ENCODE data around the gene SHISA7. TPM values are rescaled to one million over a fixed set of nuclear protein-coding genes. Genes with fewer than 3 reads are reported as not detected.

SHISA7 gene
- total RNA-seq, 5 donors from 2014 or later (not counting 1 experiment from before 2014, with no cell fraction given): not detected

DNA sequence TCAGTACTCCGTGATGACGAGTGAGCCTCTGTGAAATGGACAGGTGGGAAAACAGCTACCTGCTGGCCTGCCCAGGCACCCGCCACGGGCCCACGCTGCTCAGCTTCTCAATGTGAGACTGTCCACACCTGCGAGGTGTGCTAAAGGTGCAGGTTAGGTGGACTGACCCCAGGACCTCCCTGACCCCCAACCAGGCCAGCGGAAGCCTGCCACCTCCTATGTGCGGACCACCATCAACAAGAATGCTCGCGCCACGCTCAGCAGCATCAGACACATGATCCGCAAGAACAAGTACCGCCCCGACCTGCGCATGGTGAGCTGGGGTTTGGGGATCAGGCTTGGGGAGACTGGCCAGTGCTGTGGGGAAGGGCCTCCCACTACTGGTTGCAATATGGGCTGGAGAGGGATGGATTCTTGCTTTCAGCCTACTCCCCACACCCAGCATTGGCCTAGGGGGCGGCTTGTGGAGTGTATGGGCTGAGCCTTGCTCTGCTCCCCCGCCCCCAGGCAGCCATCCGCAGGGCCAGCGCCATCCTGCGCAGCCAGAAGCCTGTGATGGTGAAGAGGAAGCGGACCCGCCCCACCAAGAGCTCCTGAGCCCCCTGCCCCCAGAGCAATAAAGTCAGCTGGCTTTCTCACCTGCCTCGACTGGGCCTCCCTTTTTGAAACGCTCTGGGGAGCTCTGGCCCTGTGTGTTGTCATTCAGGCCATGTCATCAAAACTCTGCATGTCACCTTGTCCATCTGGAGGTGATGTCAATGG lies 55.2 kb downstream of the SHISA7 start:
- Histone ChIP-seq H3K9me3 (no peaks in the 10 kb centered on the region), H3K27me3 (replicated peaks in 1 of 2; ENCODE audit: control insufficient read depth in 2 of 2, extremely low read depth in 1 of 2, insufficient read depth in 2 of 2, low read length in 1 of 2) (no peaks in the 10 kb centered on the region), H3K36me3 (ENCODE audit: control insufficient read depth in 2 of 2, extremely low read depth in 1 of 2, insufficient read depth in 1 of 2, low read length in 1 of 2) (peaks cover 11 to 55% of the 10 kb centered on the region in 2 donors), H3K4me1 (ENCODE audit: control insufficient read depth in 1 of 2, extremely low read depth in 1 of 2, insufficient read depth in 2 of 2, low read length in 2 of 2) (peaks cover 26 to 71% of the 10 kb centered on the region in 2 experiments), H3K27ac (ENCODE audit: low read length) (peak overlapping the region; percentile 31), H3K4me3 (ENCODE audit: control insufficient read depth in 1 of 2, extremely low read depth in 1 of 2, low read length in 1 of 2) (peak overlapping the region in 1 of 2 donors; percentile 12)
- H3K36me3 Mint-ChIP-seq: peaks cover 36% of the 10 kb centered on the region
- DNase-seq (no peak), ATAC-seq (replicated peaks in 1 of 4) (no peak)
- peaks cover 66 to 70% (median 67%) of the 10 kb centered on the region in 3 donors for H3K4me1 Mint-ChIP-seq
- ChIA-PET CTCF (no interaction called here), POLR2A (interaction anchor here (0.6 to 1.6 kb wide), 7 partner anchors 15 to 212 kb away, joined by 3 to 7 read pairs (median 3); partner anchors contain the start of genes UBE2S (in 2 of the 2), KMT5C (in 1 of the 2) and ZNF524 (in 1 of the 2))
- WGBS (ENCODE audit: insufficient coverage): 76% methylated on average over 6 of the region's 24 CpGs
- no peaks in the 10 kb centered on the region for H3K9me3 Mint-ChIP-seq
- H3K27me3 Mint-ChIP-seq: no peaks in the 10 kb centered on the region
- peak overlapping the region; percentile 78 to 98 for H3K27ac Mint-ChIP-seq
- H3K4me3 Mint-ChIP-seq: peak overlapping the region; percentile 98 to 100 (median 98)

DNA sequence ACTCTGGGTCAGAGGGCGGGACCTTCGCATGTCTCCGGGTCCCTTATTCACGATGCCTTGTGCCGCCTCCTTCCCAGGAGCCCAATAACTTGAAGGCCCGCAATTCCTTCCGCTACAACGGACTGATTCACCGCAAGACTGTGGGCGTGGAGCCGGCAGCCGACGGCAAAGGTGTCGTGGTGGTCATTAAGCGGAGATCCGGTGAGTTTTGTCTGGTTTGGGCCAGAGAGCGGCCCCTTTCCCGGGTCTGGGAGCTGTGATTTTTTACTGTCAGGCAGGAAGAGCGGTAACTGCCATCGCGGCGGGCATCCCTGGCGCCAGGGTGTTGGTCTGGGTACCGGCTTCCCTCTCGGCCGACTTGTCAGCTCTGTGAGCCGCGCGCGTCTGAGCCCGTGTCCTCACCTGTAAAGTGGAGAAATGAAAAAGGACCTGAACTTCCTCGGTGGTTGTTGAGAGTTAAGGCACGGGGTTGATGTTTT lies 56.6 kb downstream of the SHISA7 start:
- H3K27me3 Mint-ChIP-seq: no peaks in the 10 kb centered on the region
- no peak for DNase-seq
- Histone ChIP-seq H3K36me3 (ENCODE audit: control insufficient read depth in 2 of 2, extremely low read depth in 1 of 2, insufficient read depth in 1 of 2, low read length in 1 of 2) (peaks cover 11 to 49% of the 10 kb centered on the region in 2 donors), H3K27me3 (replicated peaks in 1 of 2; ENCODE audit: control insufficient read depth in 2 of 2, extremely low read depth in 1 of 2, insufficient read depth in 2 of 2, low read length in 1 of 2) (no peaks in the 10 kb centered on the region), H3K9me3 (no peaks in the 10 kb centered on the region), H3K4me1 (ENCODE audit: control insufficient read depth in 1 of 2, extremely low read depth in 1 of 2, insufficient read depth in 2 of 2, low read length in 2 of 2) (peaks cover 26 to 77% of the 10 kb centered on the region in 2 experiments), H3K27ac (ENCODE audit: low read length) (peak overlapping the region; percentile 81), H3K4me3 (ENCODE audit: control insufficient read depth in 1 of 2, extremely low read depth in 1 of 2, low read length in 1 of 2) (peak overlapping the region; percentile 97 to 99)
- H3K27ac Mint-ChIP-seq: peak overlapping the region; percentile 98 to 99
- CTCF ChIA-PET: no interaction called here
- POLR2A ChIA-PET: interaction anchor here (1.1 to 1.6 kb wide), 3 partner anchors 21 to 47 kb away, joined by 3 to 7 read pairs (median 6); partner anchors contain the start of genes UBE2S (in 2 of the 2) and KMT5C (in 1 of the 2)
- H3K4me3 Mint-ChIP-seq: peak overlapping the region; percentile 98 to 100 (median 98)
- H3K9me3 Mint-ChIP-seq: no peaks in the 10 kb centered on the region
- peaks cover 76 to 81% (median 80%) of the 10 kb centered on the region in 3 donors for H3K4me1 Mint-ChIP-seq
- ATAC-seq (replicated peaks in 1 of 4): no peak
- WGBS (ENCODE audit: insufficient coverage): 0% methylated on average over 33 of the region's 33 CpGs
- peaks cover 37% of the 10 kb centered on the region for H3K36me3 Mint-ChIP-seq

DNA sequence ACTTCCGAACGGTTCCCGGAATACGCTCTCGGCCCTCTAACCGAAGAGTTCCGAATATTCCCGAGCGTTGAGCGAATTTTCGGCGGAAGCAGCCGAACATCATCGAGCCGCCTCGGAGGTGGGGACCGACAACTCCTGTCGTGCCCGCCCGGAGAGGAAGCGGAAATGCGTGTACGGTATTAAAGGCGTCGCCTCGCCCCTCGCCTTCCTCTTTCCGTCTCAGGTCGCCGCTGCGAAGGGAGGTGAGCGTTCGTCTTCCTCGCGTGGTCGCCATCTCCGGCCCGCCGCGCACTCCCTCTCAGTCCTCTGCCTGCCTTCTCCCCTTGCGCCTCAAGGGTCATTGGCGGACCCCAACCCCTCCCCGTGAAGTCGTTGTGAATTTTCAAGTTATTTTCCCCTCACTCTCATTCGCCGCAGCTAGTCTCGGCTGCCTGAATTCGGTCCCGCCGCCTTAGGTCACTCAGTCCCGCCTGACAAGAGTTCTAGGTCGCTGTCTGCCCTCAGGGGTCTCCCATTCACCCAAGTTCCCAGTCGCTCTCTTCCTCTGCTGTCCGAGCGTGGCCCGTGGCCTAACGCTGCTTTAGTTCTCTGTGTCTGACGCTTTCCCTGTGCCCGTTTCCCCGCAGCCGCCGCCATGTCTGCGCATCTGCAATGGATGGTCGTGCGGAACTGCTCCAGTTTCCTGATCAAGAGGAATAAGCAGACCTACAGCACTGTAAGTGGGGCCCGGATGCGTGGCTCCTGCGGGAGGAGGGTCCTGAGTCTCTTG lies 57.2 kb downstream of the SHISA7 start, which contains the start of gene RPL28:
TSS of gene RPL28 (plus strand) at position 209 of the 769 bp plus-strand sequence. CDS start at position 635, 426 bp downstream.
- peak; percentile 80 to 83 (median 81) for ATAC-seq (replicated peaks in 1 of 4)
- Histone ChIP-seq H3K27me3 (replicated peaks in 1 of 2; ENCODE audit: control insufficient read depth in 2 of 2, extremely low read depth in 1 of 2, insufficient read depth in 2 of 2, low read length in 1 of 2) (no peaks in the 10 kb centered on the region), H3K4me3 (ENCODE audit: control insufficient read depth in 1 of 2, extremely low read depth in 1 of 2, low read length in 1 of 2) (peak within 1 kb of the TSS; percentile 97 to 99), H3K4me1 (ENCODE audit: control insufficient read depth in 1 of 2, extremely low read depth in 1 of 2, insufficient read depth in 2 of 2, low read length in 2 of 2) (peaks cover 26 to 71% of the 10 kb centered on the region in 2 experiments), H3K27ac (ENCODE audit: low read length) (peak within 1 kb of the TSS; percentile 81), H3K9me3 (no peaks in the 10 kb centered on the region), H3K36me3 (ENCODE audit: control insufficient read depth in 2 of 2, extremely low read depth in 1 of 2, insufficient read depth in 1 of 2, low read length in 1 of 2) (peaks cover 8 to 45% of the 10 kb centered on the region in 2 donors)
- H3K27me3 Mint-ChIP-seq: no peaks in the 10 kb centered on the region
- no peaks in the 10 kb centered on the region for H3K9me3 Mint-ChIP-seq
- peaks cover 39% of the 10 kb centered on the region for H3K36me3 Mint-ChIP-seq
- peak within 1 kb of the TSS; percentile 98 to 100 (median 98) for H3K4me3 Mint-ChIP-seq
- CTCF ChIA-PET: no interaction called here
- H3K4me1 Mint-ChIP-seq: peaks cover 73 to 81% (median 78%) of the 10 kb centered on the region in 3 donors
- peak; percentile 94 to 100 (median 98) for DNase-seq
- H3K27ac Mint-ChIP-seq: peak within 1 kb of the TSS; percentile 98 to 99
- under 1% methylated on average over 68 of the region's 68 CpGs for WGBS (ENCODE audit: insufficient coverage)
- POLR2A ChIA-PET: no interaction called here

DNA sequence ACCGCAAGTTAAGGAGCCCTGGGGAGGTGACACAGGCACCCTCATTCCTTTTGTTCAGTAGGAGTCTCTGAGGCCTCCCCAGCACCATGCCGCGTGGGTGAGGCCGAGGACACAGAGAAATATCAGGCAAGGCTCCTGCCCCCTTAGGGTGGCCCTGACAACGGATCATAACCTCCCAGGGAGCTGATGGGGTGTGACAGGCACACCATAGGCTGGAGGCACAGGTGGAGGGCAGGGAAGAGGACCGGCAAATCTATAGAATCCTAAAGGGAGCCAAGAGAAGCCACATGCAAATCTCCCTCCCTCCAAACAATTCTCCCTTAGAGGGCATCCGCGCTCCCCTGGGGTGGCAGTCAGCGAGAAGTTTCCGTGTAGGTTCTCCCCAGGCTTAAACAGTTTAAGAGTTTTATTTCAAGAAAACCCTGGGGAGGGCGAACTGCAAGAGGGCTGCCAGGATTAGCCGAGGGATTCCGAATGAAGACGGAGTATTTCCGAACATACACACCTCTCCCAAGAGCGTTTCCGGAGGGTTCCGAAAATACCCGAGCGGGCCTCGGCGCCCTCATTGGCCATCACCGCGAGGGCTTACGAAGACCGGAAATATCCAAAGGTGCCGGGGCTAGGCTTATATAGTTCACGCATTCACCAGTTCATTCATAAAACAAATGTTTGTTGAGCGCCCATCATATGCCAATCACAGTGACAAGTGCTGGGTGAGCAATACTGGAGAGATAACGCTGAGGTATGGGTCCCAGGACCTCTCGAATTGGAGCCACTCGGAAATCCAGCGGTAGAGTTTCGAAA lies 58.0 kb downstream of the SHISA7 start:
- H3K9me3 ChIP-seq: no peaks in the 10 kb centered on the region
- DNase-seq (peak; percentile 90 to 99 (median 96)), ATAC-seq (replicated peaks in 1 of 4) (peak; percentile 79 to 86 (median 82))
- ChIA-PET CTCF (interaction anchor here in 1 of 2 donors (2.1 kb wide), 1 partner anchor 46 kb away, joined by 9 read pairs; the partner anchor contains the start of gene KMT5C), POLR2A (interaction anchor here (0.5 to 0.6 kb wide), 3 partner anchors 23 to 91 kb away, joined by 3 to 4 read pairs (median 4); partner anchors contain the start of genes KMT5C (in 1 of the 2), UBE2S (in 1 of the 2) and ZNF628 (in 1 of the 2))
- H3K4me3 ChIP-seq (ENCODE audit: control insufficient read depth in 1 of 2, extremely low read depth in 1 of 2, low read length in 1 of 2): peak overlapping the region; percentile 97 to 99
- no peaks in the 10 kb centered on the region for H3K9me3 Mint-ChIP-seq
- H3K4me1 Mint-ChIP-seq: peaks cover 66 to 73% (median 72%) of the 10 kb centered on the region in 3 donors
- WGBS (ENCODE audit: insufficient coverage): 9% methylated on average over 27 of the region's 34 CpGs
- H3K27me3 Mint-ChIP-seq: no peaks in the 10 kb centered on the region
- H3K27me3 ChIP-seq (replicated peaks in 1 of 2; ENCODE audit: control insufficient read depth in 2 of 2, extremely low read depth in 1 of 2, insufficient read depth in 2 of 2, low read length in 1 of 2): no peaks in the 10 kb centered on the region
- peak overlapping the region; percentile 81 for H3K27ac ChIP-seq (ENCODE audit: low read length)
- peaks cover 26 to 65% of the 10 kb centered on the region in 2 experiments for H3K4me1 ChIP-seq (ENCODE audit: control insufficient read depth in 1 of 2, extremely low read depth in 1 of 2, insufficient read depth in 2 of 2, low read length in 2 of 2)
- peaks cover 35% of the 10 kb centered on the region for H3K36me3 Mint-ChIP-seq
- H3K4me3 Mint-ChIP-seq: peak overlapping the region; percentile 98 to 100 (median 98)
- H3K36me3 ChIP-seq (ENCODE audit: control insufficient read depth in 2 of 2, extremely low read depth in 1 of 2, insufficient read depth in 1 of 2, low read length in 1 of 2): peaks cover 4 to 37% of the 10 kb centered on the region in 2 donors
- peak overlapping the region; percentile 98 to 99 for H3K27ac Mint-ChIP-seq

DNA sequence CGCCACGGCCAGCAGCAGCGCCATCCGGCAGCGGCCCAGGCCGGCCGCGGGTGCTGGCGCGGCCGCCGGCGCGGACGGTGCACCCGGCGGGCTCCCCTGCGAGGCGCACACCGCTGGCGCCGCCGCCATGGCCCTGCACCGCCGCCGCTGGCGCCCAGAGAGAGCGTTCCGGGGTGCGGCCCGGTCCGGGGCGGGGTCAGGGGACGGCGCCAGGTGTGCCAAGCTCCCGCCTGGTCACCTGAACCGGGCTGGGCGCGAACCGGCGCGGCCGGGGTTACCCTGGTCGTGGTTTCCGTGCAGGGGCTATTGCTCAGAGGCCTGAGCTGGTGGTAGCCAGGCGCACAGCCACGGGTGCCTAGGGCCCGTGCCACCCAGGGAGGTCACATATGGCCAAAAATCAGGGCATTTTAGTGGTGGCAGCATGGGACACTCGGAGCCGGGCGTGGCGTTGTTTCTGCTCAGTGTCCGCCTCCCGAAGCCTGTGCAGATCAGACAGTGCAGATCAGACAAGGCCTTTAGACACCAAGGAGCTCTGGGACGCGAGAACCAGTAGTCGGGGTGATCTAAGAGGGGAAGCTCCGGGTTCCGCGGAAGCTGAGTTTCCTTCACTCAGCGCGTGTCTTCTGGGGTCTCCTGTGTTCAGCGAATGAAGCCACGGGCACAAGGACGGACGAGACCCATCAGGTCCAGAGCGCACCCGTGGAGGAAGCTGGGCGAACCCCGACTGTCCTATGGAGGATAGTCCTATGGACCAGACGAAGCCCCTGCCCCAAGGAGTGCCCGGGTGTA lies 58.8 kb downstream of the SHISA7 start, which contains the start of gene TMEM238:
TSS of gene TMEM238 (minus strand) at position 162 of the 789 bp plus-strand sequence. CDS start at position 129, 33 bp downstream.
- Mint-ChIP-seq H3K27me3 (no peaks in the 10 kb centered on the region), H3K9me3 (no peaks in the 10 kb centered on the region), H3K4me1 (peaks cover 58 to 67% (median 64%) of the 10 kb centered on the region in 3 donors), H3K27ac (peak within 1 kb of the TSS; percentile 98 to 99), H3K36me3 (peaks cover 28% of the 10 kb centered on the region), H3K4me3 (peak within 1 kb of the TSS; percentile 98 to 100 (median 98))
- WGBS (ENCODE audit: insufficient coverage): 17% methylated on average over 70 of the region's 72 CpGs
- Histone ChIP-seq H3K27ac (ENCODE audit: low read length) (peak within 1 kb of the TSS; percentile 81), H3K9me3 (no peaks in the 10 kb centered on the region), H3K36me3 (ENCODE audit: control insufficient read depth in 2 of 2, extremely low read depth in 1 of 2, insufficient read depth in 1 of 2, low read length in 1 of 2) (peaks cover 4 to 30% of the 10 kb centered on the region in 2 donors), H3K27me3 (replicated peaks in 1 of 2; ENCODE audit: control insufficient read depth in 2 of 2, extremely low read depth in 1 of 2, insufficient read depth in 2 of 2, low read length in 1 of 2) (no peaks in the 10 kb centered on the region), H3K4me1 (ENCODE audit: control insufficient read depth in 1 of 2, extremely low read depth in 1 of 2, insufficient read depth in 2 of 2, low read length in 2 of 2) (peaks cover 26 to 57% of the 10 kb centered on the region in 2 experiments), H3K4me3 (ENCODE audit: control insufficient read depth in 1 of 2, extremely low read depth in 1 of 2, low read length in 1 of 2) (peak within 1 kb of the TSS; percentile 97 to 99)
- ChIA-PET CTCF (interaction anchor here in 1 of 2 donors (0.6 to 2.1 kb wide), 2 partner anchors 45 to 295 kb away, joined by 6 to 9 read pairs; partner anchors contain the start of gene KMT5C), POLR2A (interaction anchor here (0.5 to 1.2 kb wide), 5 partner anchors 16 to 107 kb away, joined by 3 to 7 read pairs (median 4); partner anchors contain the start of genes KMT5C (in 1 of the 2), UBE2S (in 1 of the 2) and ZNF628 (in 1 of the 2))
- peak in 2 of 4 experiments; percentile 13 to 18 for ATAC-seq (replicated peaks in 1 of 4)
- DNase-seq: peak in 14 of 35 experiments; percentile 20 to 55 (median 36)
